Progenitor cell of endocrine pancreas (in vitro differentiated cells): Measurements from ENCODE around the gene ADAM12. TPM values are rescaled to one million over a fixed set of nuclear protein-coding genes. Genes with fewer than 3 reads are reported as not detected.

Source experiments
- DNase-seq: peaks from one replicate; pipeline ENCODE4 v3.0.0; 2021; ENCODE audit warnings: low spot score; ENCODE audit not compliant: unreplicated experiment
- H3K27ac Mint-ChIP-seq: 2 replicates; pipeline ENCODE4 v1.8.0; 2021; ENCODE audit warnings: mild to moderate bottlenecking, moderate library complexity, mixed read lengths
- H3K27me3 Mint-ChIP-seq: 2 replicates; pipeline ENCODE4 v1.8.0; 2021; ENCODE audit warnings: mixed read lengths
- H3K36me3 Mint-ChIP-seq: 2 replicates; pipeline ENCODE4 v1.8.0; 2022; ENCODE audit warnings: mixed read lengths; ENCODE audit not compliant: insufficient read depth
- H3K4me1 Mint-ChIP-seq: 2 replicates; pipeline ENCODE4 v1.8.0; 2021; ENCODE audit warnings: low read depth, mixed read lengths
- H3K4me3 Mint-ChIP-seq: 2 replicates; pipeline ENCODE4 v1.8.0; 2021; ENCODE audit warnings: low read depth, mild to moderate bottlenecking, moderate library complexity, mixed read lengths
- H3K9me3 Mint-ChIP-seq: 2 replicates; pipeline ENCODE4 v1.8.0; 2021; ENCODE audit warnings: low read depth, mixed read lengths
- CTCF ChIP-seq: fragments of 200-600 bp; sonication (generic); IDR thresholded peaks from one replicate; pipeline ENCODE4 v1.5.0; 2021; ENCODE audit warnings: antibody characterized with exemption, mild to moderate bottlenecking; ENCODE audit not compliant: unreplicated experiment
- total RNA-seq: library from RNA; stranded (reverse); gene quantifications from 2 replicates; pipeline ENCODE4 v1.2.1, GENCODE V29; 2021

ADAM12 gene
- total RNA-seq, 1 donor from 2014 or later = 1.8 TPM

- no peak for DNase-seq
- peak overlapping the region; percentile 72 for H3K27ac Mint-ChIP-seq
- H3K4me3 Mint-ChIP-seq = no peak overlapping the region
- H3K27me3 Mint-ChIP-seq = peaks cover 24% of the 10 kb centered on the region
- peaks cover 9% of the 10 kb centered on the region for H3K4me1 Mint-ChIP-seq
- H3K9me3 Mint-ChIP-seq = peaks cover 10% of the 10 kb centered on the region
- H3K36me3 Mint-ChIP-seq = peaks cover 3% of the 10 kb centered on the region
- TF ChIP-seq CTCF = no peak
Measured at GRCh38 chr10:126131341-126131740, 256.9 kb downstream of the ADAM12 start.

- no peak for TF ChIP-seq CTCF
- Mint-ChIP-seq H3K4me1 (peaks cover 9% of the 10 kb centered on the region), H3K36me3 (peaks cover 3% of the 10 kb centered on the region), H3K27ac (peak overlapping the region; percentile 29), H3K4me3 (no peak overlapping the region), H3K27me3 (peaks cover 19% of the 10 kb centered on the region), H3K9me3 (peaks cover 10% of the 10 kb centered on the region)
- no peak for DNase-seq
Measured at GRCh38 chr10:126130271-126130710, 258.0 kb downstream of the ADAM12 start.

DNA sequence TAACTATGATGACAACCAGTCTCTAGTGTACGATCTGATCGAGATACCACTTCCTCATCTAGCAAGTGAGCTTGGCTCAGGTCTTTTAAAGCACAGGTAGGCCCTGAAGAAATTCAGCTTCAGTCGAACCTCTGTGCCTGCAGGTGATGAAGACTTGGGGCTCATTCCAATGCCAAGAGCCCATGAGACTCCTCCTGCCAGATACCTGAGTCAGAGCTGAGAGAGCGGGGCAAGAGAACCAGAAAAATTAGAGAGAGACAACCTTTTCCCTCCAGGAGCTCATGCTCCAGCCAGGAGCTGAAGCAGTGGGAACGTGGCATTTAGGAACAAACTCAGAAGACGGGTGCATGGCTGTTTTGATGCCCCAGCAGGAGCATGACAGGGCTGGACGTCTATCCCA, 259.3 kb downstream of the ADAM12 start:
- peaks cover 10% of the 10 kb centered on the region for H3K9me3 Mint-ChIP-seq
- H3K4me3 Mint-ChIP-seq = no peak overlapping the region
- H3K27ac Mint-ChIP-seq = no peak overlapping the region
- H3K36me3 Mint-ChIP-seq = peaks cover 3% of the 10 kb centered on the region
- DNase-seq = no peak
- H3K27me3 Mint-ChIP-seq = peaks cover 15% of the 10 kb centered on the region
- H3K4me1 Mint-ChIP-seq = peaks cover 7% of the 10 kb centered on the region
- no peak for TF ChIP-seq CTCF

DNA sequence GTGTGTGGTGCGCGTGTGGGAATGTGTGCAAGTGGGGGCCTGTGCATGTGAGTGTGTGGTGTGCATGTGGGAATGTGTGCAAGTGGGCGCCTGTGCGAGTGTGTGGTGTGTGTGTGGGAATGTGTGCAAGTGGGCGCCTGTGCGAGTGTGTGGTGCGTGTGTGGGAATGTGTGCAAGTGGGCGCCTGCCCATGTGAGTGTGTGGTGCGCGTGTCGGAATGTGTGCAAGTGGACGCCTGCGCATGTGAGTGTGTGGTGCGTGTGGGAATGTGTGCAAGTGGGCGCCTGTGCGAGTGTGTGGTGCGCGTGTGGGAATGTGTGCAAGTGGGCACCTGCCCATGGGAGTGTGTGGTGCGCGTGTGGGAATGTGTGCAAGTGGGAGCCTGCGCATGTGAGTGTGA, 259.7 kb downstream of the ADAM12 start:
- no peak overlapping the region for H3K4me3 Mint-ChIP-seq
- no peak for DNase-seq
- no peak overlapping the region for H3K27ac Mint-ChIP-seq
- peaks cover 7% of the 10 kb centered on the region for H3K4me1 Mint-ChIP-seq
- H3K9me3 Mint-ChIP-seq = peaks cover 6% of the 10 kb centered on the region
- peaks cover under 1% of the 10 kb centered on the region for H3K36me3 Mint-ChIP-seq
- TF ChIP-seq CTCF = no peak
- peaks cover 12% of the 10 kb centered on the region for H3K27me3 Mint-ChIP-seq

GRCh38 chr10:126127481-126128029, 260.7 kb downstream of the ADAM12 start:
- H3K9me3 Mint-ChIP-seq = no peaks in the 10 kb centered on the region
- no peak for DNase-seq
- peaks cover 6% of the 10 kb centered on the region for H3K27me3 Mint-ChIP-seq

More at GRCh38 chr10:126127481-126128029, 260.7 kb downstream of the ADAM12 start:
- Mint-ChIP-seq H3K36me3 (no peaks in the 10 kb centered on the region), H3K4me3 (no peak overlapping the region), H3K27ac (no peak overlapping the region), H3K4me1 (peaks cover 7% of the 10 kb centered on the region)
- TF ChIP-seq CTCF = no peak
